ENCODE measurements around the gene FAM131C.
"Not testable (repeated sequence)": the region's sequence is repeated elsewhere in the genome, so short reads cannot be mapped to it uniquely, and the experiment has no call there.

Gene FAM131C

GRCh38 chr1:16026723-16027484 is 46.5 kb downstream of the FAM131C start:
- no peak overlapping the region for H3K27ac ChIP-seq
- H3K4me3 ChIP-seq (IDR thresholded peaks at IDR 0.05; ENCODE audit: insufficient read depth, low read depth, low read length), result no peak overlapping the region
- H4K20me1 ChIP-seq (ENCODE audit: insufficient read depth), result no peaks in the 10 kb centered on the region
- H3K36me3 ChIP-seq (ENCODE audit: insufficient read depth), result no peaks in the 10 kb centered on the region
- H3K27me3 ChIP-seq (ENCODE audit: insufficient read depth, low read depth), result peaks cover 10% of the 10 kb centered on the region; the same call in 1 of the 2 replicates
- no peak overlapping the region for H3K9ac ChIP-seq
- no peaks in the 10 kb centered on the region for H3K79me2 ChIP-seq (ENCODE audit: insufficient read depth, low read depth)
- peak overlapping the region; percentile 18 for H2AFZ ChIP-seq (ENCODE audit: low read depth)
- peak overlapping the region; percentile 66 for H3K4me2 ChIP-seq
- H3K4me1 ChIP-seq (ENCODE audit: low read depth, poor library complexity, severe bottlenecking), result peaks cover 15% of the 10 kb centered on the region
- TF ChIP-seq, protein P1, sequence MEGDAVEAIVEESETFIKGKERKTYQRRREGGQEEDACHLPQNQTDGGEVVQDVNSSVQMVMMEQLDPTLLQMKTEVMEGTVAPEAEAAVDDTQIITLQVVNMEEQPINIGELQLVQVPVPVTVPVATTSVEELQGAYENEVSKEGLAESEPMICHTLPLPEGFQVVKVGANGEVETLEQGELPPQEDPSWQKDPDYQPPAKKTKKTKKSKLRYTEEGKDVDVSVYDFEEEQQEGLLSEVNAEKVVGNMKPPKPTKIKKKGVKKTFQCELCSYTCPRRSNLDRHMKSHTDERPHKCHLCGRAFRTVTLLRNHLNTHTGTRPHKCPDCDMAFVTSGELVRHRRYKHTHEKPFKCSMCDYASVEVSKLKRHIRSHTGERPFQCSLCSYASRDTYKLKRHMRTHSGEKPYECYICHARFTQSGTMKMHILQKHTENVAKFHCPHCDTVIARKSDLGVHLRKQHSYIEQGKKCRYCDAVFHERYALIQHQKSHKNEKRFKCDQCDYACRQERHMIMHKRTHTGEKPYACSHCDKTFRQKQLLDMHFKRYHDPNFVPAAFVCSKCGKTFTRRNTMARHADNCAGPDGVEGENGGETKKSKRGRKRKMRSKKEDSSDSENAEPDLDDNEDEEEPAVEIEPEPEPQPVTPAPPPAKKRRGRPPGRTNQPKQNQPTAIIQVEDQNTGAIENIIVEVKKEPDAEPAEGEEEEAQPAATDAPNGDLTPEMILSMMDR (conservative IDR thresholded peaks at IDR 0.05; ENCODE audit: low read depth, low read length), result no peak

- H3K36me3 ChIP-seq (ENCODE audit: insufficient read depth); H3K79me2 ChIP-seq (ENCODE audit: insufficient read depth, low read depth); H4K20me1 ChIP-seq (ENCODE audit: insufficient read depth); H3K27me3 ChIP-seq (ENCODE audit: insufficient read depth, low read depth); H3K27ac ChIP-seq; H3K4me3 ChIP-seq (IDR thresholded peaks at IDR 0.05; ENCODE audit: insufficient read depth, low read depth, low read length); H2AFZ ChIP-seq (ENCODE audit: low read depth); H3K4me2 ChIP-seq; H3K9ac ChIP-seq: not testable (repeated sequence)
- H3K4me1 ChIP-seq (ENCODE audit: low read depth, poor library complexity, severe bottlenecking), result peaks cover 15% of the 10 kb centered on the region
Measured at GRCh38 chr1:16026302-16026701, 47.1 kb downstream of the FAM131C start.

GRCh38 chr1:16023050-16023653 is 50.3 kb downstream of the FAM131C start:
- Histone ChIP-seq H3K4me2 (no peak overlapping the region), H3K4me3 (IDR thresholded peaks at IDR 0.05; ENCODE audit: insufficient read depth, low read depth, low read length) (no peak overlapping the region), H2AFZ (ENCODE audit: low read depth) (no peak overlapping the region), H3K9ac (no peak overlapping the region), H3K27me3 (ENCODE audit: insufficient read depth, low read depth) (peaks cover 10% of the 10 kb centered on the region; the same call in 1 of the 2 replicates), H4K20me1 (ENCODE audit: insufficient read depth) (no peaks in the 10 kb centered on the region), H3K4me1 (ENCODE audit: low read depth, poor library complexity, severe bottlenecking) (peaks cover 20% of the 10 kb centered on the region), H3K36me3 (ENCODE audit: insufficient read depth) (no peaks in the 10 kb centered on the region), H3K79me2 (ENCODE audit: insufficient read depth, low read depth) (no peaks in the 10 kb centered on the region), H3K27ac (no peak overlapping the region)
- TF ChIP-seq, protein P1 (conservative IDR thresholded peaks at IDR 0.05; ENCODE audit: low read depth, low read length), result no peak

- TF ChIP-seq, protein P1 (conservative IDR thresholded peaks at IDR 0.05; ENCODE audit: low read depth, low read length), result no peak
- Histone ChIP-seq H3K36me3 (ENCODE audit: insufficient read depth) (no peaks in the 10 kb centered on the region), H2AFZ (ENCODE audit: low read depth) (no peak overlapping the region), H3K79me2 (ENCODE audit: insufficient read depth, low read depth) (no peaks in the 10 kb centered on the region), H3K27ac (no peak overlapping the region), H3K4me3 (IDR thresholded peaks at IDR 0.05; ENCODE audit: insufficient read depth, low read depth, low read length) (no peak overlapping the region), H3K9ac (no peak overlapping the region), H4K20me1 (ENCODE audit: insufficient read depth) (no peaks in the 10 kb centered on the region), H3K4me1 (ENCODE audit: low read depth, poor library complexity, severe bottlenecking) (peaks cover 22% of the 10 kb centered on the region), H3K27me3 (ENCODE audit: insufficient read depth, low read depth) (peaks cover 9% of the 10 kb centered on the region; the same call in 1 of the 2 replicates), H3K4me2 (no peak overlapping the region)
Measured at GRCh38 chr1:16022393-16022792, 51.1 kb downstream of the FAM131C start.

- Histone ChIP-seq H3K36me3 (ENCODE audit: insufficient read depth) (no peaks in the 10 kb centered on the region), H3K4me2 (no peak within 1 kb of the TSS), H3K4me3 (IDR thresholded peaks at IDR 0.05; ENCODE audit: insufficient read depth, low read depth, low read length) (no peak within 1 kb of the TSS), H3K27ac (no peak within 1 kb of the TSS), H3K79me2 (ENCODE audit: insufficient read depth, low read depth) (no peaks in the 10 kb centered on the region), H3K9ac (no peak within 1 kb of the TSS), H4K20me1 (ENCODE audit: insufficient read depth) (no peaks in the 10 kb centered on the region), H2AFZ (ENCODE audit: low read depth) (no peak within 1 kb of the TSS), H3K27me3 (ENCODE audit: insufficient read depth, low read depth) (peaks cover 7% of the 10 kb centered on the region; the same call in 1 of the 2 replicates), H3K4me1 (ENCODE audit: low read depth, poor library complexity, severe bottlenecking) (peaks cover 22% of the 10 kb centered on the region)
- TF ChIP-seq, protein P1 (conservative IDR thresholded peaks at IDR 0.05; ENCODE audit: low read depth, low read length), result no peak
Measured at GRCh38 chr1:16021681-16022080, 51.8 kb downstream of the FAM131C start, which contains the start of gene CLCNKA. Gene CLCNKA (plus strand): TSS chr1:16022036. CDS start chr1:16022620, 584 bp downstream.

- H3K27ac ChIP-seq; H4K20me1 ChIP-seq (ENCODE audit: insufficient read depth); H3K36me3 ChIP-seq (ENCODE audit: insufficient read depth); H3K79me2 ChIP-seq (ENCODE audit: insufficient read depth, low read depth); H3K27me3 ChIP-seq (ENCODE audit: insufficient read depth, low read depth); H3K4me2 ChIP-seq; H3K9ac ChIP-seq; H2AFZ ChIP-seq (ENCODE audit: low read depth); H3K4me3 ChIP-seq (IDR thresholded peaks at IDR 0.05; ENCODE audit: insufficient read depth, low read depth, low read length): not testable (repeated sequence)
- peaks cover 30% of the 10 kb centered on the region for H3K4me1 ChIP-seq (ENCODE audit: low read depth, poor library complexity, severe bottlenecking)
Measured at GRCh38 chr1:16020878-16021277, 52.6 kb downstream of the FAM131C start.

All from KMS-11 (cell line).